Measurements from ENCODE around the gene SEMA4G.

- TF ChIP-seq BHLHE40 (IDR thresholded peaks at IDR 0.05; ENCODE audit: borderline replicate concordance) (no peak), SP1 (IDR thresholded peaks at IDR 0.05) (no peak), LEF1 (IDR thresholded peaks at IDR 0.05; ENCODE audit: borderline replicate concordance) (no peak), CTBP1 (IDR thresholded peaks at IDR 0.05; ENCODE audit: borderline replicate concordance) (no peak), PKNOX1 (IDR thresholded peaks at IDR 0.05) (no peak), ZNF384 (IDR thresholded peaks at IDR 0.05) (no peak), SUZ12 (IDR thresholded peaks at IDR 0.05) (no peak), HDGF (IDR thresholded peaks at IDR 0.05; ENCODE audit: borderline replicate concordance) (no peak), FOXM1 (IDR thresholded peaks at IDR 0.05; ENCODE audit: borderline replicate concordance) (no peak), ARNT (IDR thresholded peaks at IDR 0.05) (no peak), FOXK2 (IDR thresholded peaks at IDR 0.05) (no peak)
These were observed 38.9 kb upstream of the SEMA4G start for GRCh38 chr10:100930368-100930767.
